AG04449 (cell line): ENCODE measurements around the gene LYSMD3.

Experiments used
- CTCF ChIA-PET: fragments of 350-600 bp; formaldehyde crosslinking; extraction: SDS; loops from one replicate; lab custom pipeline; 2021; ENCODE audit warnings: antibody characterized with exemption; lab: Yijun Ruan, JAX
- POLR2A ChIA-PET: fragments of 400-600, 350-600 bp; formaldehyde crosslinking; extraction: SDS; loops from one replicate; lab custom pipeline; 2020; ENCODE audit warnings: antibody characterized with exemption, inconsistent platforms; lab: Yijun Ruan, JAX
- DNase-seq: peaks from one replicate; pipeline ENCODE4 v3.0.0-alpha.2; 2010; ENCODE audit warnings: low read depth, low spot score
- H3K4me3 ChIP-seq: 2 replicates; pipeline ENCODE4 v1.5.1; 2011; ENCODE audit warnings: low read depth, mild to moderate bottlenecking, control low read depth, low read length
- TF ChIP-seq, protein P1 (sequence below): IDR thresholded peaks from one replicate; pipeline ENCODE4 v1.5.1; 2011; ENCODE audit warnings: mild to moderate bottlenecking, moderate library complexity, low read length, control low read depth, inconsistent platforms; ENCODE audit not compliant: insufficient read depth; ENCODE audit errors: missing control alignments

The LYSMD3 gene

DNA sequence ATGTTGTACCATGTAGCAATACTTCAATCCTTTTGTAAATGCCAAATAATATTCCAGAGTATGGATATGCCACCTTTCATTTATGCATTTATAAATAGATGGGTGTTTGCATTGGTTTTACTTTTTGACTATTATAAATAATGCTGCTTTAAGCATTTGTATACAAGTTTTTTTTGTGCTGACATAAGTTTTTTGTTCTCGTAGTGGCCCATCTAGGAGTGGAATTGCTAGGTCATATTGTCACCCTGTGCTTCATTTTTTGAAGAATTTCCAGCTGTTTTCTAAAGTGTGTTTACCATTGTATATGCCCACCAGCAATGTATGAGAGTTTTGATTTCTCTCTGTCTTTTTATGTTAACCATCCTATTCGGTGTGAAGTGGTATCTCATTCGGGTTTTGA, 36.1 kb upstream of the LYSMD3 start:
- no peak for DNase-seq
- ChIA-PET CTCF (no interaction called here), POLR2A (no interaction called here)
- TF ChIP-seq, protein P1, sequence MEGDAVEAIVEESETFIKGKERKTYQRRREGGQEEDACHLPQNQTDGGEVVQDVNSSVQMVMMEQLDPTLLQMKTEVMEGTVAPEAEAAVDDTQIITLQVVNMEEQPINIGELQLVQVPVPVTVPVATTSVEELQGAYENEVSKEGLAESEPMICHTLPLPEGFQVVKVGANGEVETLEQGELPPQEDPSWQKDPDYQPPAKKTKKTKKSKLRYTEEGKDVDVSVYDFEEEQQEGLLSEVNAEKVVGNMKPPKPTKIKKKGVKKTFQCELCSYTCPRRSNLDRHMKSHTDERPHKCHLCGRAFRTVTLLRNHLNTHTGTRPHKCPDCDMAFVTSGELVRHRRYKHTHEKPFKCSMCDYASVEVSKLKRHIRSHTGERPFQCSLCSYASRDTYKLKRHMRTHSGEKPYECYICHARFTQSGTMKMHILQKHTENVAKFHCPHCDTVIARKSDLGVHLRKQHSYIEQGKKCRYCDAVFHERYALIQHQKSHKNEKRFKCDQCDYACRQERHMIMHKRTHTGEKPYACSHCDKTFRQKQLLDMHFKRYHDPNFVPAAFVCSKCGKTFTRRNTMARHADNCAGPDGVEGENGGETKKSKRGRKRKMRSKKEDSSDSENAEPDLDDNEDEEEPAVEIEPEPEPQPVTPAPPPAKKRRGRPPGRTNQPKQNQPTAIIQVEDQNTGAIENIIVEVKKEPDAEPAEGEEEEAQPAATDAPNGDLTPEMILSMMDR: no peak
- no peak overlapping the region for H3K4me3 ChIP-seq

DNA sequence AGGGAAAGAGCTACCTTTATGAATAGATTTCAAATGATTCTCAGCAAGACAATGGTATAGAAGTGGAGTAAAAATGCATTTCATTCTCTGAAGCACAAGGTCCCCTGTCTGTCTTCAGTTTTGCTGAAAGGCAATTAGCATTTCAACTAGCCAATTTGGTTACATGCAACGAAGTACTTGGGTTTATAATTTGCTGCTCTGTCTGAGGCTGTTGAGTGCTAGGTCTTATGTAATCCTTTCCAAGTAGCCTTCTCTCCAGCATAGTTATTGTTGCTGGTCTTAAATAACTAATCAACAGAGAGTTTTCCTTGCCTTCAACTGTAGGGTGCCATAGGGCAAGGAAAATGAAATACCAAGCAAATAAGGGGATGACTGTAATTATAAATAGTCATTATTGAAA, 33.7 kb upstream of the LYSMD3 start:
- ChIA-PET POLR2A (no interaction called here), CTCF (no interaction called here)
- no peak overlapping the region for H3K4me3 ChIP-seq
- TF ChIP-seq, protein P1: no peak
- DNase-seq: no peak

DNA sequence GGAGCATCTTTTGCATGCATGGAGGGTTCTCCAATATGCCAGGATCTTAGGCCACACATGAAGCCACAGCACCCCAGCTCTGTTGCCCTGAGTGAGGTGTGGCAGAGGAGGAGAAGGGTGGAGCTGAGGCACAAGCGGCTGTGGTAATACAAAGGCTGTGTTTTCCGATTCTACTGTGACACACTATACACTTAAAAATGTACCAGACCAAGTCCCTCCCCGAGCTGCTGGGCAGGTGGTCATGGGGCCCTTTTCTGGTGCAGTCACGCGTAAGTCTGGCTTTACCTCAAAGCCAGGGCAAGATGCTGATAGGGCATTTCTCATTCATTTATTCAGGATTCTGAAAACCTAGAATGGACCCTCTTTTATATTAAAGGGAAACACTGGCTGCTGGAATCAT, 33.0 kb upstream of the LYSMD3 start:
- CTCF ChIA-PET: no interaction called here
- no peak for DNase-seq
- no peak overlapping the region for H3K4me3 ChIP-seq
- TF ChIP-seq, protein P1: no peak
- POLR2A ChIA-PET: no interaction called here

DNA sequence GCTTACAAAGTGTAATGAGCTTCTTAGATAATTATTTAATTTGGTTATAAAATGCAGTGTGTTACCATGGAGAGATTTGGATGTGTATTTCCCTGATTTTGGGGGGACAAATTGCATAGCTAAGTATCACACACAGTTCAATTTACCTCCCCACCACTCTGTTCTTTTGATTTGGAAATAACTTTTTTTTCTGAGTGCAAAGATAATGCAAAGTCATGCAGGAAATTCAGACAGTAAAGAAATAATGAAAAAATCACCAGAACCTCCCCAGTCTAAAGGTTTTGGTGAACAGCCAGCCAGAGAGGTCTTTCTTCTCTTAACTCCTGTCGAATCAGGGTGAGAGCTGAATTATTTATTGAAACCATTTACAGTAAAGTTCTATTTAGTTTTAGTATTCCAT, 32.4 kb upstream of the LYSMD3 start:
- TF ChIP-seq, protein P1: no peak
- ChIA-PET POLR2A (no interaction called here), CTCF (no interaction called here)
- H3K4me3 ChIP-seq: no peak overlapping the region
- DNase-seq: no peak

DNA sequence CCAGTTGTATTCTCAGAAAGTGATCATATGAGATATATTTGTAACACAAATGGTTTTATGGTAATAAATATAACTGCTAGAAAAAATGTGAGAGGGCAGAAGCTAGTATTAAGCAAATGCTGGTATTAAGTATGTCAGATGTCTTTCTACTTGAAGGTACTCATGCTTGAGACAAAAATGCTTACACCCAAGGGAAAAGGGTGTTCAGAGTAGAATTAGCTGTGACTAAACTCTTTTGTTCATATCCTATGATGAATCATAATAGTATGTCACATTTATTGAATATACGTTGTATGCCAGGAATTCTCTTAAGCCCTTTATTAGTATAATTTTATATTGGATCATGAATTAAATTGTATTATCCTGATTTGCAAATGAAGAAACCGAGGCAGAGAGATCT, 31.4 kb upstream of the LYSMD3 start:
- ChIA-PET POLR2A (no interaction called here), CTCF (interaction anchor here (1.1 kb wide), 1 partner anchor 149 kb away, joined by 3 read pairs; no protein-coding TSS in a partner anchor)
- TF ChIP-seq, protein P1: no peak
- no peak overlapping the region for H3K4me3 ChIP-seq
- DNase-seq: no peak

DNA sequence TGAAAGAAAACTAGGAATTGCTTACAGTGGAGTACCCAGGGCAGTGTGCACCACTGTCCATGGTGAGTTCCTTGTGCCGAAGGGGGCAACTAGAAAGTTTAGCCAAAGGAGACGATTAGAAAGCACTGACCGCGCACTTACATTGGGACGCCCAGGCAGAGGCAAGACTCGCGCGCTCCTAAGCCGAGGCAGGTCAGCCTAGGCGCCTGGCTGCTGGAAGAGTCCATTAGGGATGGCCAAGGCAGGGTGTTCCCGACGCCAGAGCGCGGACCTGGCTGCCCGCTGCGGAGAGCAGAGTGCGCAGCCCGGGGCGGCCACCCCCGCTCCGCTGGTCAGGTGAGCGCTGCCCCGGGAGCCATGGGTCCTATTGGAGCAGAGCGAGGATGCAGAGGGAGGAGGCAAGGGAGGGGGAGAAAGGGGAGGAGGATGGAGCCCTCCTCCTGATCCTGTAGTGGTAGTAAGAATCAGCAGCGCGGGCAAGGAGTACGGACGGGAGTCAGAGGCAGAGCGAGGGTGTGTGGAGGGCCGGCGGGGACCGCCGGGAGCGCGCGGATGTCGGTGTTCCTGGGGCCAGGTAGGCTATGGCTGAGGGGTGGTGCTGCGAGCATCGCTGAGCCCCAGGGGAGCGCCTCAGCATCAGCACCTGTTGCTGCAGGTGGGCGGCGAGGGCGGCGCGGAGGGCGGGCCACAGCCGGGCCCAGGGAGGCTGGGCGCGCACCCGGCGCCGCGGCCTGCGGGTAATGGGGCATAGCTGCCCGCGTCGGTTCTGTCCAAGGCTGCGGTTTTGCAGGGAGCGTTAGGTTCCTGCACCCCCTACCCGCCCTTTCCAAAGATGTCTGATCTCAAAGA, 29.2 kb upstream of the LYSMD3 start, which contains the start of gene ADGRV1:
TSS of gene ADGRV1 (plus strand) at position 454 of the 849 bp plus-strand sequence. CDS start at position 553, 99 bp downstream.
- ChIA-PET POLR2A (no interaction called here), CTCF (no interaction called here)
- peak within 1 kb of the TSS; percentile 12; the same call in 1 of the 2 replicates for H3K4me3 ChIP-seq
- DNase-seq: no peak
- TF ChIP-seq, protein P1: no peak
